Muscle of arm (tissue), 14 donors: ENCODE results near the gene RNASE4. TPM values are rescaled to one million over a fixed set of nuclear protein-coding genes. Genes with fewer than 3 reads are reported as not detected.
"Not testable (repeated sequence)": the region's sequence is repeated elsewhere in the genome, so short reads cannot be mapped to it uniquely, and the experiment has no call there.

Experiments used
- DNase-seq: peaks from one replicate; pipeline ENCODE4 v3.0.0-alpha.2; 2013
- long read RNA-seq, 11 donors: transcript quantifications; one replicate each; lab custom pipeline, GENCODE V29; 2026
- polyA plus RNA-seq, 12 donors: library from polyadenylated mRNA; unstranded; fragments of 120-200 nt; gene quantifications; one replicate each; pipeline ENCODE4 v1.2.1, GENCODE V29; 2013; ENCODE audit not compliant: insufficient read length in 12 of 12

Gene RNASE4, protein sequence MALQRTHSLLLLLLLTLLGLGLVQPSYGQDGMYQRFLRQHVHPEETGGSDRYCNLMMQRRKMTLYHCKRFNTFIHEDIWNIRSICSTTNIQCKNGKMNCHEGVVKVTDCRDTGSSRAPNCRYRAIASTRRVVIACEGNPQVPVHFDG
- polyA plus RNA-seq = 10 to 100 TPM in 1 of 12 donors, 1 to 10 TPM in 10, not detected in 1; 2.2 to 25.2 (median 4.1) TPM
- long read RNA-seq, donor 1, transcript RNASE4-201 (2 exons, 853 nt) = minor isoform, 7 of 88 reads
- long read RNA-seq, donor 1, transcript RNASE4-203 (2 exons, 2,520 nt) = major isoform, 70 of 88 reads
- long read RNA-seq, donor 1, partial matches to known transcripts = 11 of 88 reads
- long read RNA-seq, donor 1, other reads (novel, unspliced or antisense) = 0 of 88 reads
- long read RNA-seq, donor 2, transcript RNASE4-203 (2 exons, 2,520 nt) = major isoform, 11 of 12 reads
- long read RNA-seq, donor 2, partial matches to known transcripts = 0 of 12 reads
- long read RNA-seq, donor 2, other reads (novel, unspliced or antisense) = 0 of 12 reads
- long read RNA-seq, donor 3, partial matches to known transcripts = 0 of 4 reads
- long read RNA-seq, donor 3, other reads (novel, unspliced or antisense) = 0 of 4 reads
- long read RNA-seq, donor 4, partial matches to known transcripts = 0 of 3 reads
- long read RNA-seq, donor 4, other reads (novel, unspliced or antisense) = 0 of 3 reads
- long read RNA-seq, donor 5, transcript RNASE4-203 (2 exons, 2,520 nt) = major isoform, 12 of 12 reads
- long read RNA-seq, donor 5, partial matches to known transcripts = 0 of 12 reads
- long read RNA-seq, donor 5, other reads (novel, unspliced or antisense) = 0 of 12 reads
- long read RNA-seq, donor 6, partial matches to known transcripts = 0 of 4 reads
- long read RNA-seq, donor 6, other reads (novel, unspliced or antisense) = 0 of 4 reads
- long read RNA-seq, donor 7, partial matches to known transcripts = 0 of 4 reads
- long read RNA-seq, donor 7, other reads (novel, unspliced or antisense) = 0 of 4 reads
- long read RNA-seq, donor 8, transcript RNASE4-203 (2 exons, 2,520 nt) = major isoform, 10 of 17 reads
- long read RNA-seq, donor 8, partial matches to known transcripts = 7 of 17 reads
- long read RNA-seq, donor 8, other reads (novel, unspliced or antisense) = 0 of 17 reads
- long read RNA-seq, donor 9, transcript RNASE4-203 (2 exons, 2,520 nt) = major isoform, 5 of 5 reads
- long read RNA-seq, donor 9, partial matches to known transcripts = 0 of 5 reads
- long read RNA-seq, donor 9, other reads (novel, unspliced or antisense) = 0 of 5 reads
- long read RNA-seq, donor 10, transcript RNASE4-203 (2 exons, 2,520 nt) = major isoform, 15 of 16 reads
- long read RNA-seq, donor 10, partial matches to known transcripts = 0 of 16 reads
- long read RNA-seq, donor 10, other reads (novel, unspliced or antisense) = 0 of 16 reads
- long read RNA-seq, donor 11, partial matches to known transcripts = 0 of 2 reads
- long read RNA-seq, donor 11, other reads (novel, unspliced or antisense) = 0 of 2 reads

DNA sequence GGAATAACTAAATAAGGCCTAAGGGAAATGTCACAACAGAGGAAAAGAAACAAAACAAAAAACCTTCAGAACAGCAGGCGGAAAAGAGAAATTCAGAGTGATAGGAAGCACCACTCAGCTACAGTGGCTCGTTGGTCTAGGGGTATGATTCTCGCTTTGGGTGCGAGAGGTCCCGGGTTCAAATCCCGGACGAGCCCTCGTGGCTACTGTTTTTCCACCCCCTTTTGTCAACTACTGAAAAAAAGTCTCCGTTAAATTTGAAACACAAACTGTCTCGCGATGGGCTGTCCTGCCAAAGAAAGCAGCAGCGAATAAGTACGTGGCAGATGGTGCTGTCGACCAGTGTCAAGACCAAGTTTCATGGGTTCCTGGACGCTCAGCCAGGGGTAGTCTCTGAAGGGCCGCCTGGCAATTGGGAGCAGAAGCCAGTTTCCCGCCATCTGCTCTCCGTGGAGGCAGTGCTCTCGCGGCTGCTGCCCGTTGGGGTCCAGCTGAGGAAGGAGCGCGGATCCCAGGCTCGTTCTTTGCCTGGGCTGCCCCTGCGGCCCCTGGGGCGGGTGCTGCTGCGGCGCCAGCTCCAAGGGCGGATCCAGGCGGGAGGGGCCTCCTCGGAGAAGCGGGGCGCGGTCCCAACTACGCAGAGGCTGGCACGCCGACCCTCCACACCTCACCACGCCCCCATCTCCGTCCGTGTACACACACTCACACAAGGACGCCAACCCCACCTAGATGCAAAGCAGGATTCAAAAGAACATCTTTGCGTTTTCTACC lies at the start of gene RNASE4:
RNASE4 (plus strand) TSS at position 670 of the 771 bp plus-strand sequence. CDS start 14,812 bp downstream, outside the sequence.
- DNase-seq = peak; percentile 89

DNA sequence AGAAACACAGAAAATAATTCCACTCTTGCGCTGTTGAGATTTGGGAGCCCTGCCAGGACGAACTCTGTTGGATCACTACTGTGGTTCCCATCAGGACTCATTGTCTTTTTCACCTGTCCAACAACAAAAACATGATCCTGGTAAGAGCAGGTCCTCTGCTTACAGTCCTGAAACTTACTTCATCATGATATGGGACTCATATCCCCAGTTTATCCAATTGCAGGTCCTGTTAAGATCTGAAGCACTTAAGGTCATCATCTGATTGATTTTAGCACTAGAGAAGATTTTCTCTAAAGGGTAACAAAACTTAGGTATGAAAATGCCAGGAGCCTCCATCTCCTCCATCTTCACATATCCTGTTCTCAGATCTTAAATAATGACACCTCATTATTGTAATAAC lies 42.8 kb upstream of the RNASE4 start, which contains the start of gene OR6S1:
OR6S1 (minus strand) TSS at position 101 of the 400 bp plus-strand sequence; CDS start at position 101, 0 bp downstream.
- no peak for DNase-seq

DNA sequence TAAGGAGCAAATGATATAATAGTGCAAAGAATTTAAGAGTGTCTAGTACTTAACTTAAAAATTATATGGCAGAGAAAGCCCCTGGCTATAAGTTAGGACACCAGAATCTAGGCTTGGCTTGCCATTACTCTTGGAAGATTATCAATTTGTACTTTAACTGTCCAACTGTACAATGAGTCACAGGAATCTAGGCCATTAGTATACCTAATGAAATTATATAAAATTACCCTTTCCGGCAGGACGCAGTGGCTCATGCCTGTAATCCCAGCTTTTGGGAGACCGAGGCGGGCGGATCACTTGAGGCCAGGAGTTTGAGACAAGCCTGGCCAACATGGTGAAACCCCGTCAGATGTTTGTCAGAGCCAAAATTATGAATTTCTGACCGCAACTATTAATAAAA lies 42.2 kb upstream of the RNASE4 start:
- DNase-seq = no peak

DNA sequence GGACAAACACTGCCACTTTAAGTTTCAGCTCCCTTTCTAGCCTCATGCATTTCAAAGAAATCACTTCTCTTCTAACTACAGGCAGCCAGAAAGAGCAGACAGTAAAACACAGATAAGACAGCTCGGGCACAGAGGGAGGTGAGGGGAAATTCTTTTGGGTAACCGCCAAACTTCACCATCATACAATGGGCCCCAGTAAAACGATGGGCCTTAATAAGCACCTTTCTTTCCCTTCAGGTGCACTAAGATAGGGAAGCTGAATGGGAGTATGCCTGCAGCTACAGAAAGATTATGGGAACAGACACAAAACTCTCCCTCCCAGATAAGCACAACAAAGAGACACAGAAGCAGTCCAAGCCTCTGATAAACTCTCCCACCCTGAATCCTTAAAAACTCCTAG lies 41.6 kb upstream of the RNASE4 start:
- not testable (repeated sequence) for DNase-seq

DNA sequence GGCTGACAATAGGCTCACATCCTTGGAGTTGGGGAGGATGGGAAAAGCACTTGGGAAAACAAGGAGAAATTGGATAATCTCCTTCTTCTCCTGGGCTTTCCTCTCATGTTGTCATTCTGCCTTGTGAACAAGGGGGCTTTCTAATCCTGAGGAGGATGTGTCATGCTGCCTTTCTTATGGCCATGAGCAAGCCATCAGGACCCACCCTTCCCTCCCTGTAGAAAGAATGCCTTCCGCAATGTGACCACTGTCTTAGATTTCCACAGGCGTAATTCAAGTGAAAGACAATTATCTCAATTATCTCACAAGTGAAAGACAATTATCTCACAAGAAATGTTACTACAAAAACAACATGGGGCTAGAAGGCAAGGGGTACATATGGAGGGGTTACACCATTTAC lies 39.8 kb upstream of the RNASE4 start:
- no peak for DNase-seq

DNA sequence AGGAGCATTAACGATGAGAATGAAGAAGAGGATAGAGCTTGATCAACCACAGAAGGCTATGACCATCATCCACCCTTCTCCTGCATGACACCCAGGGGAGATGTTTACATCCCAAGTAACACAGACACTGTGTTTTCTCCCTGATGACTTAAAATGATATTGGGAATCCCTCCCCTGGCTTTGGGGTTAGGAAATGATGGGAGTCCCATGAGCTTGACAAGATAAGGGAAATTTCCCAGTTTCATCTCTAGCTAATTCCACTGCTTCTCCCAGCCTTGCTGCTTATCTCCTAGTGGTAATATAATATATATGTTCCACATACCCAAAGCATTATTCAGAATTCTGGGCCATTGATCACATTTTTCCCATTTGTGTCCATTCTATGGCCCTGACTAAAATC lies 38.9 kb upstream of the RNASE4 start:
- no peak for DNase-seq

DNA sequence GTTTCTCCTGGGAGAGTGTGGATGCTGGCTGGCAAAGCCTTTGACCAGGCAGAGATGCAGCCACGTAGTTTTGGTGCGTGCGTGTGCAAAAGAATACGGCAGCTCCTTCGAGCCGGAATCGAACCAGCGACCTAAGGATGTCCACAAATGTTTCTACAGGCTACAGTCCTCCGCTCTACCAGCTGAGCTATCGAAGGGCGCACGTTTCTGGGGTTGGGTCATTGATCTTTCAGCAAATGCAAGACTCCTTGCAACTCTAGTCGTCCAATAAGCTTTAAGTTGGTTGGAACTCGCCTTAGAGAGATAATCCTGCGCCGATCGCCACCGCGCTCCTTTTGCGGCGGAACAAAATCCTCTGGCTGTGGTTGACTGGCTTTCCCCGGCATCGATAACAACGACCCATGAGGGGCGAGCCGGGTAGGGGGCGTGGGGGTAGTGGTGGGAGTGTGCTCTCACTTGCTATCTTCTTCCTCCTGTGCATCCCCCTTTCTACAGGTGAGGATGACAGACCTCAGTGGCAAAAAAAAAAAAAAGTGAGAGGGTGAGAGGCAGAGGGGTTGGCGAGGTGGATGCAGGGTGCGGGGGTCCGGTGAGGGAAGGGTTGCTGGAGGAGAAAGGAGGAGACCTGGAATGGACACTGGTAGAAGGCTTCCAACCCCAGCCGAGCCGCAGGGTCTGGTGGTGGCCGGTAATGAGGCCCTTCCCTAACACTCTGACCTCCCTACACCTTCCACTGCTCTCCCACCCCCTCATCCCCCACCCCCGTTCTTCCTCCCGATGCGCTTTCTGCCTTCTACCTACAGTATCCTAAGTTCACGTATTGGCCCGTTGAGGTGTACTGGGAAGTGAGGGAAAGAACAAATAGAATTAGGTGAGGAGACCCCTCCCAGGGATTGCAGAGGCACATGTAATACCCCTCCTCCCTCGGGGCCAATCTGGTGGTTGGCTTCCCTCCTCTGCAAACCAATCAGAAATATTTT lies 31.1 kb upstream of the RNASE4 start:
- DNase-seq = no peak

DNA sequence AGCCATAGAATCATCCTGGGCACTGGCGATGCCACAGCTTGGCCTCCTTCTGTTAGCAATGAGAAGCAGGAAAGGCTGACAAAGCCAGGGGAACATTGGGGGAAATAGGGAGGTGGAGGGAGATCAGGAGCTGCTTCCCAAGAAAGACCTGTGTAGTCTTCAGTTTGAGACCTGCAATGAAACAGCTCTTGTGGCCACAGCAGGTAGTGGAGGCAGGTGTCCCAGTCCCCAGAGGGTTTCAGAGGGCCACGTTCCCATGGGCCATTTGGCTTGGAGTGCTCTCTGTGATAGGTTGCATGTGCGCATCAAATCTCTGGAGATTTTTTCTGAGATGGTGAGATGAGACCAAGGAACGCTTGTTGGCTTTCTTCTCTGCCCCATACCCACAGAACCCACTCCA lies 28.5 kb upstream of the RNASE4 start:
- no peak for DNase-seq

DNA sequence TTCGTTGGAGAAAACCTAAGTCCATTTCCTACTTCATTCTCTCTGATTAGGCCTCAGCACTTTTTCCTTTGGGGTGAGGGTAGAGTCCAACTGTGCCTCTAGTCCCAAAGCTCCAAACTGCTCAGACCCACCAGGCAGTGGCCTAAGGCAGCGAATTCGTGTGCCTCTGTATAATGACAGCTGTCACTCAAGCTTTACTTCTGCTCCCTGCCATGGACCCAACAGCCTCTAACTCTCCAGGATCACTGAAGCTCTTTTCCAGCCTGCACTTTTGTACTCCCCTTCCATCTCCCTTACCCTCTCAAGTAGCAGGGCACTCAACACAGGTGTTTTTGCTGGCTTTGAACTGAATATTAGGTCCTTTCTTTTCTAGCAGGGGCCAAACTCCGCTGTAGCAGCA lies 28.1 kb upstream of the RNASE4 start:
- no peak for DNase-seq

DNA sequence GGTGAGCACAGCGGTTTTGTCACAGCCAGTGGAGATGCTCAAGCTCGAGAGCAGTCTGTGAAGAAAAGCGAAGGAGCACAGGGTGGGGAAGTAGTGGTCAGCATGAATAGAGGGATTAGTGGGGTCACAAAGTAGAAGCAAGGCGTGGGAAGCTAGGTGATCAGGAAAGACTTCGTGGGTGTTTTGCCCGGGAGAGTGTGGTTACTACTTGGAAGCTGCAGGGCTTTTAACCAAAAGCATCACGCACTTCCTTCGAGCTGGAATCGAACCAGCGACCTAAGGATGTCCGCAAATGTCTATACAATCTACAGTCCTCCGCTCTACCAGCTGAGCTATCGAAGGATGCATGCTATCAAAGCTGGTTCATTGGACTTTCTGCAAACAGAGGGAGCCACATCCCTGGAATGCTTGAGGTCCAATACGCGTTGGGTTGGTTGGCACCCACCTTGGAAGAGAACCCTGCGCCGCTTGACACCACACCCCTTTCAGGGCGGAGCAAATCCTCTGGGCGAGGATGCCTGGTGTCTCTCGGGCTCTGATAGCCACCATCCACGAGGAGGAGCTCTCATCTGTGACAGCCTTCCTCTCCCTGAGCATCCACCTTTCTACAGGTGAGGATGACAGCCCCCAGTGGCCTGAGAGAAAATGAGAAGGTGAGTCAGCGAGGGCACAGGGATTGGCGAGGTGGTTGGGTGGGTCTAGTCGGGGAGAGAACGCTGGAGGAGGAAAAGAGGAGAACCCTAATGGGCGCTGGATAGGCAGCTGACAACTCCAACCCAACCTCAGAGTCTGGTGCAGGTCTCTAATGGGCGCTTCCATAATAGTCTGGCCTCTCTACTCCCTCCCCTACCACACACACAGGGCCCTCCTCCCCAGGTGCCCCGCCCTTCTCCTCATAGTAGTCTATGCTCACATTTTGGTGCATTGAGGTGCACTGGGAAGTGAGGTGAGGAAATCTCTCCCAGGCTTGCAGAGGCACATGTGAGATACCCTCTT lies 26.8 kb upstream of the RNASE4 start:
- no peak for DNase-seq

DNA sequence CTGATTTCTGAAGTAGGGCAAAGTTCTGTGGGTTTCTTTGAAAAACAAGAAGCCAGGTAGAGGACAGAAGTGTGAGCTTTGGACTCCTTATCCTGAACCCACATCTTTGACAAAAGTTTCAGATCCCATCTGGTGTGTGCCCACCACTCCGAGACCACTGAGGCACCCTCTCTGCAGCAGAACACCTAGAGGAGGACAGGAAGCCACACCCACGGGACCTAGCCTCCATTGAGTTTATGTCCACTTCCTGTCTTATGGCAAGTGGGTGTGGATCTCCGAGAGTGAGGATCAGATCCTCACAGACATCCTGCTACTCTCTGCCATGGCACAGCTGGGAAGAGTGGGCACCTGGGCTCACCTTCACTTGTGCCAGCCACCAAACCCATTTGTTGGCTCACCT lies 26.1 kb upstream of the RNASE4 start:
- DNase-seq = no peak

DNA sequence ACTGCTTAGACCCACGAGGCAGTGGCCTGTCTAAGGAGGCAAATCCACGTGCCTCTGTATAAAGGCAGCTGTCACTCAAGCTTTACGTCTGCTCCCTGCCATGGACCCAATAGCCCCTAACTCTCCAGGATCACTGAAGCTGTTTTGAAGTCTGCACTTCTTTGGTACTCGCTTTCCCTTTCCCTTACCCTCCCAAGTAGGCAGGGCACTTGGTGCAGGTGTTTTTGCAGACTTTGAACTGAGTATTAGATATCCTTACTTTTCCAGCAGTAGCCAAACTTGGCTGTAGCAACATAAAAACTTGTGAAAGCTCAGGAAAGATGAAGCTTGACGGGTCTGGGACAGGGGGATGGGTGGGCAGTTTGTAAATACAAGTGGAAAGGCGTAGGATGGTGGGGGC lies 25.0 kb upstream of the RNASE4 start:
- no peak for DNase-seq

DNA sequence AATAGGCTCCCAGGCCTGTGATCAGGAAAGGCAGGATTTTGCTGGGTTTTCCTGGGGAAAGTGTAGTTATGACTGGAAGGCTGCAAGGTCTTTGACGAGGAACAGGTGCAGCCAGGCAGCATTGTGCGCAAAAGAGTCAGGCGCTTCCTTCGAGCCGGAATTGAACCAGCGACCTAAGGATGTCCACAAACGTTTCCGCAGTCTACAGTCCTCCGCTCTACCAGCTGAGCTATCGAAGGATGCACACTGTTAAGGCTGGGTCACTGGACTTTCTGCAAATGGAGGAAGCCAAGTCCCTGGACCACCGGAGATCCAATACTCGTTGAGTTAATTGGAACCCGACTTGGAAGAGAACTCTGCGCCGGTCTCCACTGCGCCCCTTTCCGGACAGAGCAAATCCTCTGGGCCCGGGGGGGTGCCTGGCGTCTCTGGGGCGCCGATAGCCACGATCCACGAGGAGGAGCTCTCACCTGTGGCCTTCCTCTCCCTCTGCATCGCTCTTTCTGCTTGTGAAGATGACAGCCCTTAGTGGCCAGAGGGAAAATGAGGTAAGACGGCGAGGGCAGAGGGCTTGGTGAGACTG lies 24.5 kb upstream of the RNASE4 start:
- no peak for DNase-seq

DNA sequence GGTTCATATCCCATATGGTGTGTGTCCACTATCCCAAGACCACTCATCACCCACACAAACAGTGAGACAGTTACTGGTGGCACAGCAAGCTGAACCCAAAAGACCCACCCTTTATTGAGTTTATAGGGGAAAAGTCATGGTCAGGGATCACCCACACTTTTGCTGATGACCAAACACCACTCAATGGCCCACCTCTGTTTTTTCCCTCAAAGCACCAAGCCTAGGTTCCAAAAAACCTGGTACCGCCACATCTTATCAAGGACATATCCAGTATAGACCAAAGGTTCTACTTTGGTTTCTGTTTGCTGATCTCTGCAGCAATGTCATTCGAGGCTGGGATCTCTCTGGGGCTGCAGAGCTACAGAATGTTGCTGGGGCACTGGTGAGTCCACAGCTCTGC lies 23.2 kb upstream of the RNASE4 start:
- no peak for DNase-seq

DNA sequence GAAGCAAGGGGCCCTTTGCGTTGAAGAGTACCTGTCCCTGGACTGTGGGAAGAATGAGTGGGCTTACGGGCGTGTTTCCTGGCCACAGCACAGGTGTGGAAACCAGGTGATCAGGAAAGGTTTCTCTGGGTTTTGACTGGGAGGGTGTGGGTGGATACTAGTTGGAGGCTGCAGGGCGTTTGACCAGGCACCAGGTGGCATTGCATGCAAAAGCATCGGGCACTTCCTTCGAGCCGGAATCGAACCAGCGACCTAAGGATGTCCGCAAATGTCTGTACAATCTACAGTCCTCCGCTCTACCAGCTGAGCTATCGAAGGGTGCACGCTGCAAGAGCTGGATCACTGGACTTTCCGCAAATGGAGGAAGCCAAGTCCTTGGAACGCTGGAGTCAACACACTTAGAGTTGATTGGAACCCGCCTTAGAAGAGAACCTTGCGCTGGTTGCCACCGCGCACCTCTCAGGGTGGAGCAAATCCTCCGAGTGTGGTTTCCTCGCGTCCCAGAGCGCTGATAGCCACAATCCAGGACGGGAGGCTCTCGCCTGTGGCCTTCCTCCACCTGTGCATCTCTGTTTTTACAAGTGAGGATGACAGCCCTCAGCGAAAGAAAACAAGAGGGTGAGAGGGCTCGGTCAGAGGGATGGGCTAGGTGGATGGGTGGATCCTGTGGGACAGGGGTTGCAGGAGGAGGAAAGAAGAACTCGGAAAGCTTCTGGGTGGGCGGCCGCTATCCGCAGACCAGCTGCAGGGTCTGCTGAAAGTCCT lies 21.2 kb upstream of the RNASE4 start:
- DNase-seq = no peak

DNA sequence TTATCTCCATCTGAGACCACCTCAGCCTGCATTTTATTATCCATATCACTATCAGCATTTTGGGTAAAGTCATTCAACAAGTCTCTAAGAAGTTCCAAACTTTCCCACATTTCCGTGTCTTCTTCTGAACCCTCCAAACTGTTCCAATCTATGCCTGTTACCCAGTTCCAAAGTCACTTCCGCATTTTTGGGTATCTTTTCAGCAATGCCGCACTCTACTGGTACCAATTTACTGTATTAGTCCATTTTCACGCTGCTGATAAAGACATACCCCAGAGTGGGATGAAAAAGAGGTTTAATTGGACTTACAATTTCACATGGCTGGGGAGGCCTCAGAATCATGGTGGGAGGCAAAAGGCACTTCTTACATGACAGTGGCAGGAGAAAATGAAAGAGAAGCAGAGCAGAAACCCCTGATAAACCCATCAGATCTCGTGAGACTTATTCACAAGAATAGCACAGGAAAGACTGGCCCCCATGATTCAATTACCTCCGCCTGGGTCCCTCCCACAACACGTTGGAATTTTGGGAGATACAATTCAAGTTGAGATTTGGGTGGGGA lies 17.9 kb upstream of the RNASE4 start:
- not testable (repeated sequence) for DNase-seq
